RWPE1 (cell line): ENCODE data around the gene ZFAND3.
"Not testable (repeated sequence)": the region's sequence is repeated elsewhere in the genome, so short reads cannot be mapped to it uniquely, and the experiment has no call there.

ENCODE experiments used
- CTCF ChIA-PET: fragments of 350-600 bp; sonication (Branson Sonifier 250); formaldehyde crosslinking; extraction: SDS; loops from one replicate; lab custom pipeline; 2021; lab: Yijun Ruan, JAX
- POLR2A ChIA-PET: fragments of 400-600 bp; formaldehyde crosslinking; extraction: SDS; loops from one replicate; lab custom pipeline; 2020; ENCODE audit warnings: antibody characterized with exemption; ENCODE audit not compliant: low non-redundant PET; lab: Yijun Ruan, JAX
- DNase-seq: peaks from one replicate; pipeline ENCODE4 v3.0.0; 2012; ENCODE audit warnings: low spot score
- H3K27ac ChIP-seq: fragments of 450-650 bp; 2 replicates; pipeline ENCODE4 v1.5.1; 2017
- TF ChIP-seq, protein P1 (sequence below): fragments of 450-650 bp; conservative IDR thresholded peaks from 2 replicates; pipeline ENCODE4 v1.5.1; 2017; ENCODE audit warnings: low read depth, mild to moderate bottlenecking

Gene ZFAND3

DNA sequence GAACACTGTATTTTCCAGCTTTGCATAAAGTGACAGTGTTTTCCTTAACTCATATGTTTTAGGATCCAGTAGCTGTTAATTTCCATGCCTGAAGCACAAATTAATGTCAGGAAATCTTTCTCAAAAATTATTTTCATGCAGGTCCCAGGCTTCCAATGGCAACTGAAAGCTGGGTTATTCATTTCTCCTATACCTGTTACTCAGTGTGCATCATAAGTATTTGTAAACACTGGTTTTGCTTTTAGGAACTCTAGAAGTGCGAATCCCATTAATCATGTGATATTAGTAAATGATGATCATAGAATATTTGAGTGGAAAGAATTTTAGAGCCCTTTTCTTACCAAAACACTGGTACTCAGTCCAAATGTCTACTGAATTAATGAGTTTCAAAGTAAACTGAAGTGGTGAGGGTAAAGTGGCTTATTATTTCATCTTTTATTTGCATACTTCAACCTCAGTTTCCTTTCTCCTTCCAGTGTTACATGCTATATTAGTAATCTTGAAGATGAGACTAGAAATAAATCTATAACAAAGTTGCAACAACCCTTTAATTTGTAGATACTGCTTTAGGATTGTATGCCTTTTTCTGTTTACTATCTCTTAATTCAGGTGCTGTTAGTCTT, 124.0 kb downstream of the ZFAND3 start:
- H3K27ac ChIP-seq = no peak overlapping the region
- POLR2A ChIA-PET = no interaction called here
- CTCF ChIA-PET = no interaction called here
- DNase-seq = no peak
- TF ChIP-seq, protein P1, sequence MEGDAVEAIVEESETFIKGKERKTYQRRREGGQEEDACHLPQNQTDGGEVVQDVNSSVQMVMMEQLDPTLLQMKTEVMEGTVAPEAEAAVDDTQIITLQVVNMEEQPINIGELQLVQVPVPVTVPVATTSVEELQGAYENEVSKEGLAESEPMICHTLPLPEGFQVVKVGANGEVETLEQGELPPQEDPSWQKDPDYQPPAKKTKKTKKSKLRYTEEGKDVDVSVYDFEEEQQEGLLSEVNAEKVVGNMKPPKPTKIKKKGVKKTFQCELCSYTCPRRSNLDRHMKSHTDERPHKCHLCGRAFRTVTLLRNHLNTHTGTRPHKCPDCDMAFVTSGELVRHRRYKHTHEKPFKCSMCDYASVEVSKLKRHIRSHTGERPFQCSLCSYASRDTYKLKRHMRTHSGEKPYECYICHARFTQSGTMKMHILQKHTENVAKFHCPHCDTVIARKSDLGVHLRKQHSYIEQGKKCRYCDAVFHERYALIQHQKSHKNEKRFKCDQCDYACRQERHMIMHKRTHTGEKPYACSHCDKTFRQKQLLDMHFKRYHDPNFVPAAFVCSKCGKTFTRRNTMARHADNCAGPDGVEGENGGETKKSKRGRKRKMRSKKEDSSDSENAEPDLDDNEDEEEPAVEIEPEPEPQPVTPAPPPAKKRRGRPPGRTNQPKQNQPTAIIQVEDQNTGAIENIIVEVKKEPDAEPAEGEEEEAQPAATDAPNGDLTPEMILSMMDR = no peak

DNA sequence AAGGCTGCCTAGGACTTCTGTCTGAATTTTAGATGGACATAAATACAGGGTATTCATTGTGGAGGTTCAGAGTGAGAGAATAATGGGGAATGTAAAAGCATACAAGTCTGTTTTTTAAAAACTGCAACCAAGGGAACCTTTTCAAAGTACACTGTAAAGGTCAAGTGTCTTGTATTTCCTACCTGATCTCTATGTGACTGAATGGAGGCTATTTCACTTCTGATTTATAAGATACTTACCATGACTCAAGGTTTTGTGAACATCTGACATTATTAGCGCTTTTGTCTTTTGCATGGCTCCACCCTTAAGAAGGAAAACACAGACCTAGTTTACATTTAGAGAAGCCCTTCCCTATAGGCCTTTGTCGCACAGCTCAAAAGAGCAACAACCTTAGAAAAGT, 126.5 kb downstream of the ZFAND3 start:
- TF ChIP-seq, protein P1 = no peak
- POLR2A ChIA-PET = no interaction called here
- CTCF ChIA-PET = no interaction called here
- no peak for DNase-seq
- no peak overlapping the region for H3K27ac ChIP-seq

- POLR2A ChIA-PET = no interaction called here
- TF ChIP-seq, protein P1 = no peak
- no peak for DNase-seq
- CTCF ChIA-PET = no interaction called here
- H3K27ac ChIP-seq = no peak overlapping the region
These were observed 127.9 kb downstream of the ZFAND3 start for GRCh38 chr6:37947468-37947867.

GRCh38 chr6:37948584-37948983, 129.1 kb downstream of the ZFAND3 start:
- POLR2A ChIA-PET, DNase-seq, H3K27ac ChIP-seq, CTCF ChIA-PET: not testable (repeated sequence)

DNA sequence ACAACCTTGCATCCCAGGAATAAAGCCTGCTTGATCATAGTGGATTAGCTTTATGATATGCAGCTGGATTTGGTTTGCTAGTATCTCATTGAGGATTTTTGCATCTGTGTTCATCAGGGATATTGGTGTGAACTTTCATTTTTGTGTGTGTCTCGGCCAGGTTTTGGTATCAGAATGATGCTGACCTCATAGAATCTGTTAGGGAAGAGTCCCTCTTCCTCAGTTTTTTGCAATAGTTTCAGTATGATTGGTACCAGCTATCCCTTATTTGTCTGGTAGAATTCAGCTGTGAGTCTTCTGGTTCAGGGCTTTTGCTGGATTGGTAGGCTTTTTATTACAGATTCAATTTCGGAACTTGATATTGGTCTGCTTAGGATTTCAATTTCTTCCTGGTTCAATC, 132.5 kb downstream of the ZFAND3 start:
- CTCF ChIA-PET = no interaction called here
- POLR2A ChIA-PET = no interaction called here
- no peak overlapping the region for H3K27ac ChIP-seq
- no peak for DNase-seq
- TF ChIP-seq, protein P1 = no peak

GRCh38 chr6:37954791-37955190, 135.3 kb downstream of the ZFAND3 start:
- POLR2A ChIA-PET = no interaction called here
- DNase-seq = no peak
- TF ChIP-seq, protein P1 = no peak
- no peak overlapping the region for H3K27ac ChIP-seq
- CTCF ChIA-PET = no interaction called here

- no peak overlapping the region for H3K27ac ChIP-seq
- CTCF ChIA-PET = no interaction called here
- no peak for DNase-seq
- POLR2A ChIA-PET = no interaction called here
- TF ChIP-seq, protein P1 = no peak
These were observed 137.3 kb downstream of the ZFAND3 start for GRCh38 chr6:37956711-37957275.
